Measurements from ENCODE around the gene GCLM.

GCLM gene

DNA sequence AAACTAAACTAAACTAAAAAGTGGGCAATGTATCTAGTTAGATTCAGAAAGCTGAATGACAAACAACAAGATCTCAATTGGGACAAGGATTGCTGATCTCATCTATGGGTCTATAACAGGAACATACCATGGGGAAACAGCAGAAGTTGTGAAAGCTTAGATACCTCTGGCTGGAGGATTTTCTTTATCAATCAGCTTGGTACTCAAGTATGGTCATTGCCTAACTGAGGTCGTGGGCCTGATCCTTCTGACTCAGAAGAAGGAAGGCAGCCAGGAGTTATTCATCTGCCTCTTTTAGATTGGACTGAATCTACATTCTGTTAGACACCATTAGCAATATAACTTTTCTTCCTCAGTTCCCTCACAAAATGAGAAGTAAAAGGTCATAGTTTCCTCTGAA lies 69.9 kb downstream of the GCLM start:
- DNase-seq (ENCODE audit: low spot score), result no peak
- Histone ChIP-seq H3K27ac (no peak overlapping the region), H3K4me3 (no peak overlapping the region)
- TF ChIP-seq, protein P1, sequence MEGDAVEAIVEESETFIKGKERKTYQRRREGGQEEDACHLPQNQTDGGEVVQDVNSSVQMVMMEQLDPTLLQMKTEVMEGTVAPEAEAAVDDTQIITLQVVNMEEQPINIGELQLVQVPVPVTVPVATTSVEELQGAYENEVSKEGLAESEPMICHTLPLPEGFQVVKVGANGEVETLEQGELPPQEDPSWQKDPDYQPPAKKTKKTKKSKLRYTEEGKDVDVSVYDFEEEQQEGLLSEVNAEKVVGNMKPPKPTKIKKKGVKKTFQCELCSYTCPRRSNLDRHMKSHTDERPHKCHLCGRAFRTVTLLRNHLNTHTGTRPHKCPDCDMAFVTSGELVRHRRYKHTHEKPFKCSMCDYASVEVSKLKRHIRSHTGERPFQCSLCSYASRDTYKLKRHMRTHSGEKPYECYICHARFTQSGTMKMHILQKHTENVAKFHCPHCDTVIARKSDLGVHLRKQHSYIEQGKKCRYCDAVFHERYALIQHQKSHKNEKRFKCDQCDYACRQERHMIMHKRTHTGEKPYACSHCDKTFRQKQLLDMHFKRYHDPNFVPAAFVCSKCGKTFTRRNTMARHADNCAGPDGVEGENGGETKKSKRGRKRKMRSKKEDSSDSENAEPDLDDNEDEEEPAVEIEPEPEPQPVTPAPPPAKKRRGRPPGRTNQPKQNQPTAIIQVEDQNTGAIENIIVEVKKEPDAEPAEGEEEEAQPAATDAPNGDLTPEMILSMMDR (IDR thresholded peaks at IDR 0.05), result no peak

DNA sequence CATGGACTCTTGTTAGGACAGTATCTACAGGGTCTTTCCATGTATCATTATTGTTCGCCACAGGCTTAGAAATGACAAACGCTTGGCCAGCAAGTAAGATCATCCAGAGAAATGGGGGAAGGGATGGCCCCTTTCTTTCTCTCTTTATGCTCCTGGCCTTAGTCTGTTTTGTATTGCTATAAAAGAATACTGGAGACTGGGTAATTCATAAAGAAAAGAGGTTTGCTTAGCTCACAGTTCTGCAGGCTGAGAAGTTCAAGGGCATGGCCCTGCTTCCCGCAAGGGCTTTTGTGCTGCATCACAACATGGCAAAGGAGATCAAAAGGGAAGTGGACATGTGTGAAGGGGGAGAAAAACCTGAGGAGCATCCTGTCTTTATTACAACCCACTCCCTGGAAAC lies 71.3 kb downstream of the GCLM start:
- DNase-seq (ENCODE audit: low spot score), result no peak
- H3K4me3 ChIP-seq, result no peak overlapping the region
- TF ChIP-seq, protein P1 (IDR thresholded peaks at IDR 0.05), result no peak
- H3K27ac ChIP-seq, result no peak overlapping the region

Measured in coronary artery (tissue), 2 donors.